Measurements from ENCODE around the gene B4GALNT3.

B4GALNT3 gene

GRCh38 chr12:467591-467990, 7.9 kb downstream of the B4GALNT3 start:
- DNase-seq (ENCODE audit: low read depth) = no peak

GRCh38 chr12:468671-469389, 9.1 kb downstream of the B4GALNT3 start:
- DNase-seq (ENCODE audit: low read depth) = peak; percentile 44

GRCh38 chr12:470133-470532, 10.4 kb downstream of the B4GALNT3 start:
- no peak for DNase-seq (ENCODE audit: low read depth)

- no peak for DNase-seq (ENCODE audit: low read depth)
Observed at GRCh38 chr12:473198-473597, 13.5 kb downstream of the B4GALNT3 start.

- DNase-seq (ENCODE audit: low read depth) = no peak
Observed at GRCh38 chr12:473863-474577, 14.3 kb downstream of the B4GALNT3 start.

- DNase-seq (ENCODE audit: low read depth) = no peak
Observed at GRCh38 chr12:475286-475685, 15.5 kb downstream of the B4GALNT3 start.

- no peak for DNase-seq (ENCODE audit: low read depth)
Observed at GRCh38 chr12:479161-479560, 19.4 kb downstream of the B4GALNT3 start.

- no peak for DNase-seq (ENCODE audit: low read depth)
Observed at GRCh38 chr12:480831-481816, 21.4 kb downstream of the B4GALNT3 start.

- no peak for DNase-seq (ENCODE audit: low read depth)
Observed at GRCh38 chr12:482061-482460, 22.3 kb downstream of the B4GALNT3 start.

- no peak for DNase-seq (ENCODE audit: low read depth)
Observed at GRCh38 chr12:484096-484495, 24.4 kb downstream of the B4GALNT3 start.

GRCh38 chr12:490260-490659, 30.5 kb downstream of the B4GALNT3 start:
- DNase-seq (ENCODE audit: low read depth) = no peak

GRCh38 chr12:495466-495865, 35.7 kb downstream of the B4GALNT3 start:
- no peak for DNase-seq (ENCODE audit: low read depth)

GRCh38 chr12:496736-497135, 37.0 kb downstream of the B4GALNT3 start:
- no peak for DNase-seq (ENCODE audit: low read depth)

GRCh38 chr12:497501-498160, 37.9 kb downstream of the B4GALNT3 start:
- no peak for DNase-seq (ENCODE audit: low read depth)

GRCh38 chr12:499837-500458, 40.2 kb downstream of the B4GALNT3 start:
- no peak for DNase-seq (ENCODE audit: low read depth)

- no peak for DNase-seq (ENCODE audit: low read depth)
Observed at GRCh38 chr12:501722-502447, 42.1 kb downstream of the B4GALNT3 start.

- DNase-seq (ENCODE audit: low read depth) = no peak
Observed at GRCh38 chr12:503111-503761, 43.5 kb downstream of the B4GALNT3 start.

- DNase-seq (ENCODE audit: low read depth) = no peak
Observed at GRCh38 chr12:505221-505620, 45.5 kb downstream of the B4GALNT3 start.

- DNase-seq (ENCODE audit: low read depth) = no peak
Observed at GRCh38 chr12:507391-507796, 47.7 kb downstream of the B4GALNT3 start.

- DNase-seq (ENCODE audit: low read depth) = no peak
Observed at GRCh38 chr12:508145-508544, 48.4 kb downstream of the B4GALNT3 start.

All from iris pigment epithelial cell (primary cell).